Activated CD8-positive, alpha-beta memory T cell treated with anti-CD3 and anti-CD28 coated beads, Interleukin-2, amount 10 ng/mL, durations not matched to agents 7 days and 5 days (primary cell): ENCODE measurements around the gene ZBTB8A. TPM values are rescaled to one million over a fixed set of nuclear protein-coding genes. Genes with fewer than 3 reads are reported as not detected.

Source experiments
- ATAC-seq: fragments of 150-1000 bp; cut with Tn5 transposase; one replicate; pipeline ENCODE4 v1.10.0; 2021; ENCODE audit warnings: moderate library complexity
- CTCF ChIA-PET: fragments of 350-600 bp; sonication (Branson Sonifier 250); formaldehyde crosslinking; loops from one replicate; lab custom pipeline; 2021; ENCODE audit warnings: antibody characterized with exemption; lab: Charles Lee
- DNase-seq: peaks from one replicate; pipeline ENCODE4 v3.0.0-alpha.2; 2020
- H3K27ac Mint-ChIP-seq: one replicate; pipeline ENCODE4 v1.8.0; 2021; ENCODE audit warnings: mild to moderate bottlenecking, mixed read lengths
- H3K27me3 Mint-ChIP-seq: one replicate; pipeline ENCODE4 v1.8.0; 2021; ENCODE audit warnings: mixed read lengths
- H3K36me3 Mint-ChIP-seq: one replicate; pipeline ENCODE4 v1.8.0; 2021; ENCODE audit warnings: mild to moderate bottlenecking, mixed read lengths
- H3K4me1 Mint-ChIP-seq: one replicate; pipeline ENCODE4 v1.8.0; 2021; ENCODE audit warnings: mixed read lengths
- H3K4me3 Mint-ChIP-seq: one replicate; pipeline ENCODE4 v1.8.0; 2021; ENCODE audit warnings: mild to moderate bottlenecking, moderate library complexity, mixed read lengths
- H3K9me3 Mint-ChIP-seq: one replicate; pipeline ENCODE4 v1.8.0; 2022; ENCODE audit warnings: low read depth, mixed read lengths
- total RNA-seq, 2 experiments: library from RNA; stranded (reverse); gene quantifications; one replicate each; pipeline ENCODE4 v1.2.3, GENCODE V29; 2021

Gene ZBTB8A
- total RNA-seq = under 1 TPM in 1 of 2 experiments, not detected in 1; 0.23 TPM

DNA sequence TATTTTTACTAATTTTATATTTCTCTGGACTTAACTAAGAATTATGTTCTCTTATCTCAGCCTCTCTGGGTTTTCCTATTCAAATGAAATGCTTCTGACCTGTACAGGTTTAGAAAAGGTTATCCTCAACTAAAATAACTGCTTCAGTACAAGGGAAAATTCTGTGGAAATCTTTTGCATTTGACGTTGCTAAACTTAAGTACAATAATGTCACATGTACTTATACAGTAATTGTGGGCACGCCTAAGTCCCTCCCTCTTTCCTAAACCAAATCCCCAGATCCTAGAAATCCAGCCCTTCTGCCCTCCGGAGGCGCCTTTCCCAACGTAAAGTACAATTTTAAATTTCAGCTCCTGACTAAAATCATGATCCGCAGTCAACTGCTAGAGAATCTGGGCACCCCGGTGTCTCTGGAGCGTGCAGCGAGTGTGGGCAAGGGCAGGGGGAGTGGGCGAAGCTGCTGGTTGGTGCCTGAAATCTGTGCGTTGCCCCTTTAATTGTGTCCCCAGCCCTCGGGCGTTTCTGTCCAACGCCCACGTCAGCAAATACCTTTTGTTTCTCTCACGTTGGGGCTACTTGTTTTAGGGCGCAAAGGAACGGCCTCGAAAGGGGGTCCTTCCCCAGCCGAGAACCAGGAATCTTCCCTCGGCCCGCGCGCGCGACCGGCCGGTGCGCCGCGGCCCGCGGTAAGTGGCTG lies at the start of gene ZBTB8A:
ZBTB8A (plus strand) TSS at position 541 of the 697 bp plus-strand sequence. CDS start 53,505 bp downstream, outside the sequence.
- DNase-seq = no peak
- no peaks in the 10 kb centered on the region for H3K9me3 Mint-ChIP-seq
- peaks cover 8% of the 10 kb centered on the region for H3K4me1 Mint-ChIP-seq
- H3K27ac Mint-ChIP-seq = peak within 1 kb of the TSS; percentile 17
- H3K4me3 Mint-ChIP-seq = peak within 1 kb of the TSS; percentile 71
- peaks cover 85% of the 10 kb centered on the region for H3K27me3 Mint-ChIP-seq
- H3K36me3 Mint-ChIP-seq = no peaks in the 10 kb centered on the region
- CTCF ChIA-PET = no interaction called here
- no peak for ATAC-seq

DNA sequence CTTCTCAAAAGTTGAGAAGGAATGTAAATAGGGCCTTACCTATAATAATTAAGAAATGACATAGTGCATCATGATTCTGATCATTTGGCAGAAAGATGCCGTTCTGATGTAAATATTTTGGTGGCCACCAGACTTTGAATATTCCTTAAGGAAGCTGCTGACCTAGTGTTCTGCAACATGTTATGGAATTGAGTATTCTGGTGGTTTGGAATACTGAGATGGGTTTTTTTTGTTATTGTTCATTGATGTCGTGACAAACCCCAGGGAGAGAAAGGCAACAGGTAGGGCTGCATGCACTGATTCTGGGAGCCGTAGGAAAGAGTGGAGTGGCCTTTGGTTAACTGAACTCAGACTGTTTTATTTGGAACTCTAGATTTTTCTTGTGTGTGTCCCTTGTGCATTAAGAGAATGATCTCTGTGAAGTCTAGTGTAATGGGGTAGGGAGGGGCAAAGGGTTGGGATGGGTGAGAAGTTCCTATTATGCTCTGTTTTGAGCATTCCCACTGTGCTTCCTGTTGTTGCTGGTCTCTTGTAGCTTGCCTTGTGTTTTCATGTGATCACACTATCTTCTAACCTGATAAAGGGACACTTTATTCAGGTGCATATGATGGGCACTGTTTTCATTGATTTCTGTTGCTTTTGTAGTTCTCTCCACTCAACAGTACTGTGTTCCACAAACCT lies 49.3 kb upstream of the ZBTB8A start:
- H3K27ac Mint-ChIP-seq = no peak overlapping the region
- CTCF ChIA-PET = no interaction called here
- H3K36me3 Mint-ChIP-seq = no peaks in the 10 kb centered on the region
- no peaks in the 10 kb centered on the region for H3K4me1 Mint-ChIP-seq
- peaks cover 48% of the 10 kb centered on the region for H3K27me3 Mint-ChIP-seq
- no peak overlapping the region for H3K4me3 Mint-ChIP-seq
- ATAC-seq = no peak
- DNase-seq = no peak
- no peaks in the 10 kb centered on the region for H3K9me3 Mint-ChIP-seq

DNA sequence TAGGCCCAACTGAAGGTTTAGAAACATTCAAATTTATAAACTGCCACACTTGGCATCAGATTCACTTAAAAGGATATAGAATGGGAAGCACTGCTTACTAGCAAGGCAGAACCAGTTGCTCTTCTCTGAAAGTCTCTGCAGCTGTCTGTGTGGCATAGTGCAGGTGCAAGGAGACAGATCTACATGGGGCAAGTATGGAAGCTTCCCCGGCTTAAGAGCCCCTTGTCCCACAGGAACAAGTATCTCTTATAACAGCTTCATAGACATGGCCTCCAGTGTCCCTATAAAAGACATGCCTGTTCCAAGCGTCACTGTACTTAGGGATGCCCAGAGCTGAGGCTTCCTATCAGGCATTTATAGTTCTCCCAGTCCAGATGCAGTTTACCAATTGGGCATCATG lies 47.8 kb upstream of the ZBTB8A start:
- Mint-ChIP-seq H3K4me1 (no peaks in the 10 kb centered on the region), H3K4me3 (no peak overlapping the region), H3K9me3 (no peaks in the 10 kb centered on the region), H3K27me3 (peaks cover 48% of the 10 kb centered on the region), H3K27ac (no peak overlapping the region), H3K36me3 (no peaks in the 10 kb centered on the region)
- DNase-seq (no peak), ATAC-seq (no peak)
- CTCF ChIA-PET = no interaction called here

DNA sequence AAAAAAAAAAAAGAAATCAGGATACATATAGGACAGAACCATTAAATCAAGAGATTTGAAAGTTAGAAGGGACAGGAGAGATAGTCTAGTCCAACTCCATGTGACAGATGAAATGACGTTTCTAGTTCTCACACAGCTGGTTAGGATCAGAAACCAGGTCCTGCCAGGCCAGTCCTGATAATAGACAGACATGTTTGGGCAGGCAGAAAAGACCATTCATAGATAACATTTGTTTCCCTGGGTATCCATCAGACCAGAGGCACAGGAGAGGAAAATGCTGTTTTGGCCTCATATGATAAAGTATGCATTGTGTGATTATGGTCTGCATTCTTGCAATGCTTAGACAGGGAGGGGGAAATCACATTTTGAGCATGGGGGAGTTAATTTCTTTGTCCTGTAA lies 45.0 kb upstream of the ZBTB8A start:
- Mint-ChIP-seq H3K36me3 (no peaks in the 10 kb centered on the region), H3K27me3 (peaks cover 45% of the 10 kb centered on the region), H3K9me3 (no peaks in the 10 kb centered on the region), H3K27ac (no peak overlapping the region), H3K4me1 (no peaks in the 10 kb centered on the region), H3K4me3 (no peak overlapping the region)
- DNase-seq (no peak), ATAC-seq (no peak)
- CTCF ChIA-PET = no interaction called here

DNA sequence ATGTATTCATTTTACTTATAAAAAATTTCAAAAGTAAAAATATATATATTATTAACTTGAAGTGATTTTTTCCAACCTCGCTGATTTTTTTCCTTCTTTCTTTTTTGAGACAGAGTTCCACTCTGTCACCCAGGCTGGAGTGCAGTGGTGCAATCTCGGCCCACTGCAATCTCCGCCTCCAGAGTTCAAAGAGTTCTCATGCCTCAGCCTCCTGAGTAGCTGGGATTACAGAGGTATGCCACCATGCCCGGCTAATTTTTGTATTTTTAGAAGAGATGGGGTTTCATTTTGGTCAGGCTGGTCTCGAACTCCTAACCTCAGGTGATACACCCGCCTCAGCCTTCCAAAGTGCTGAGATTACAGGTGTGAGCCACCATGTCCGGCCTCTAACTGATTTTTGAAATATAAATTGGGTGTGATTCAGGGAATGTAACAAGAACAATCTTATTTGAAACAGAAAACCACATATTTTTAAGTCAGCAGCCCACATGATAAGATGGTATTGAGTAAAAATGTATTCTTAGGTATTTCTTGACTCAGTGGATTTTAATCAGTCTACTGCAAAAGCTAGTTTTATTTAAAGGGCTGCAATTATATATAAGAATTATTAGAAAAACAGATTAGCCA lies 44.4 kb upstream of the ZBTB8A start:
- peaks cover 3% of the 10 kb centered on the region for H3K4me1 Mint-ChIP-seq
- no peaks in the 10 kb centered on the region for H3K36me3 Mint-ChIP-seq
- CTCF ChIA-PET = interaction anchor here (0.6 kb wide), 1 partner anchor 26 kb away, joined by 3 read pairs; no protein-coding TSS in a partner anchor
- H3K9me3 Mint-ChIP-seq = no peaks in the 10 kb centered on the region
- no peak for ATAC-seq
- DNase-seq = no peak
- H3K27me3 Mint-ChIP-seq = peaks cover 46% of the 10 kb centered on the region
- no peak overlapping the region for H3K4me3 Mint-ChIP-seq
- no peak overlapping the region for H3K27ac Mint-ChIP-seq

DNA sequence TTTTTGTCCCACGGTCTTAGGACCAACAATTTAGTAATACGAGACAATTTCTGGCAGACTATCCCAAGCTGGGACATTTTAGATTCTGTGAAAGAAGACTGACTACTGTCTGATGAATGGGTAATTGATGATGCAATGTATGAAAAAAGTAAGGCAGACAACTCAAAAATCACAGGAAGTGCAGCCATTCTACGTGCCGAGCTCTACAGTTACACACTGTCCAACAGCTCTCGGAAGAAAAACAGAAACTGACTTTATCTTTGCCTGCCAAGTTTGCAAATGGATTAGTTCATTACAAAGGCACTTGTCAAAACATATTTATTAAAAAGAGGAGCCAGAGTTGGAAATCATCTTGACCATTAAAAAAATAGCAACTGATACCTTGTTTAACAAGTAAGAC lies 43.1 kb upstream of the ZBTB8A start:
- Mint-ChIP-seq H3K9me3 (no peaks in the 10 kb centered on the region), H3K36me3 (no peaks in the 10 kb centered on the region), H3K27ac (no peak overlapping the region), H3K4me1 (peaks cover 8% of the 10 kb centered on the region), H3K27me3 (peaks cover 48% of the 10 kb centered on the region), H3K4me3 (no peak overlapping the region)
- no peak for DNase-seq
- ATAC-seq = no peak
- CTCF ChIA-PET = no interaction called here

DNA sequence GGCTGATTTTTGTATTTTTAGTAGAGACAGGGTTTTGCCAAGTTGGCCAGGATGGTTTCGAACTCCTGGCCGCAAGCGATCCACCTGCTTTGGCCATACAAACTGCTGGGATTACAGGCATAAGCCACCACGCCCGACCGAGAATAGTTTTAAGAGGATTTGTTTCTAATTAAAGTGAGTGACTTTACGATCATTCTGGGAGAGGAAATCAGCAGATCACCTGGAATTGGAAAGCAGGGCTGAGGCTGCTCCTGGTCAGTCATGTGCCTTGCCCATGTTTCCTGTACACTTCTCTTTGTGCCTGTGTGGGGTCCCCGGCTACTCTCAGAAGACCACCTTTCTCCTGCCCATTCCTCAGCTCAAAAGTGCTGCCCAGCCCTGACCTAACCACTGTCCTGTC lies 40.5 kb upstream of the ZBTB8A start:
- Mint-ChIP-seq H3K4me1 (peaks cover 8% of the 10 kb centered on the region), H3K36me3 (no peaks in the 10 kb centered on the region), H3K27me3 (peaks cover 59% of the 10 kb centered on the region), H3K9me3 (no peaks in the 10 kb centered on the region), H3K27ac (no peak overlapping the region), H3K4me3 (no peak overlapping the region)
- CTCF ChIA-PET = interaction anchor here (1.0 kb wide), 1 partner anchor 22 kb away, joined by 3 read pairs; no protein-coding TSS in a partner anchor
- no peak for DNase-seq
- ATAC-seq = no peak

DNA sequence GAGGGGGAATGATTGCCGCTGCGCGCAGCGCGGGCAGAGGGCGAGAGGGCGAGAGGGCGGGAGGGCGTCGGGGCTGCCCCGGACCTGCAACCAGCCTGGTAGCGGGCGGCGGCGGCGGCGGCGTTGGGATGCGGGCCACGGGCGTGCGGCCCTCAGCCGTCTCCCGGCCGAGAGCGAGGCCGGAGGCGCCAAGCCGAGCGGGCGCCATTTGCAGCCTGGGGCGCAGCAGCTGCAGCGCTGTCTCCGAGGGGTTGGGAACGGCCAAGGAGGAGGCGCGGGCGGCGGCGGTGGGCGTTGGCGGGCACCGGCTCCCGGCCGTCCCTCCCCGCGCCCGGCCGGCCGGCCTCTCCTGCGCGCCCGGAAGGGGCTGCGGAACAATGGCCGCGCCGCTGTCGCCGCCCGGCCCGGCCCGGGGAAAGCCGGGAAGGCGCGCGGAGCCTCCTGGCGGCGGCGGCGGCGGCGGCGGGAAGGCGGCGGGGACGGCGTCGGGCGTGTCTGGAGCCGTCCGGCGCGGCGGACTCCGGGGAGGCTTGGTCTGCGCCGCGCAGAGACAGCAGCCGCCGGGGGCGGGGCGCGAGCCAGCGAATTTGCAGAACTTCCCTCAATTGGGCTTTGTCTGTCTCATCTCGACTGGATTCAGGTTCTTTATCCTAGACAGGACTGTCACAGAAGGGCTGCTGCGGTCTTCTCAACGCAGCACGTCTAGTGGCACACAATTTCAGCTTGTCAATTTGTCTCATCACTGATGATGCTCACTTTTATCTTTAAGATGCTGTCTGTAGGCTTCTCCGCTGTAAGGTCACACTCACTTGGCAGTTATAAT lies 38.6 kb upstream of the ZBTB8A start:
- Mint-ChIP-seq H3K36me3 (no peaks in the 10 kb centered on the region), H3K27me3 (peaks cover 60% of the 10 kb centered on the region), H3K9me3 (no peaks in the 10 kb centered on the region), H3K4me3 (peak overlapping the region; percentile 77), H3K27ac (peak overlapping the region; percentile 24), H3K4me1 (peaks cover 8% of the 10 kb centered on the region)
- peak; percentile 75 for ATAC-seq
- no peak for DNase-seq
- CTCF ChIA-PET = interaction anchor here (0.6 to 1.7 kb wide), 2 partner anchors 20 to 30 kb away, joined by 3 to 5 read pairs; no protein-coding TSS in a partner anchor

DNA sequence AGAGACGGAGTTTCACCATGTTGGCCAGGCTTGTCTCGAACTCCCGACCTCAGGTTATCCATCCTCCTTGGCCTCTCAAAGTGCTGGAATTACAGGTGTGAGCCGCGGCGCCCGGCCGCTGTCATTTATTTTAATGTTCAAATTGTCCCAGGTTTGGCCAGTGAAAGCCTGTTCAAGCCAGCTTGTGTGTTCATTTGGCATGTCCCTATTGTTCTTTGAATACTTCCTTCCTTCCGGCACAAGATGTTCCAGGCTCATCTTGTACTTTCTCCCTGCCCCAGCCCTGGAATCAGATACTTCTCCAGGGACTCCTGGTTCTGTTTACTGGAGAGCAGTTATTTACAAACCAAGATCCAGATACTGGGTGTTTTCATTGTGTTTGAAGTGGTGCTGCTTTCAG lies 37.4 kb upstream of the ZBTB8A start:
- no peak for ATAC-seq
- peaks cover 8% of the 10 kb centered on the region for H3K4me1 Mint-ChIP-seq
- H3K9me3 Mint-ChIP-seq = no peaks in the 10 kb centered on the region
- no peak overlapping the region for H3K27ac Mint-ChIP-seq
- peaks cover 59% of the 10 kb centered on the region for H3K27me3 Mint-ChIP-seq
- H3K36me3 Mint-ChIP-seq = no peaks in the 10 kb centered on the region
- CTCF ChIA-PET = interaction anchor here (1.0 kb wide), 1 partner anchor 19 kb away, joined by 3 read pairs; no protein-coding TSS in a partner anchor
- H3K4me3 Mint-ChIP-seq = peak overlapping the region; percentile 13
- no peak for DNase-seq

DNA sequence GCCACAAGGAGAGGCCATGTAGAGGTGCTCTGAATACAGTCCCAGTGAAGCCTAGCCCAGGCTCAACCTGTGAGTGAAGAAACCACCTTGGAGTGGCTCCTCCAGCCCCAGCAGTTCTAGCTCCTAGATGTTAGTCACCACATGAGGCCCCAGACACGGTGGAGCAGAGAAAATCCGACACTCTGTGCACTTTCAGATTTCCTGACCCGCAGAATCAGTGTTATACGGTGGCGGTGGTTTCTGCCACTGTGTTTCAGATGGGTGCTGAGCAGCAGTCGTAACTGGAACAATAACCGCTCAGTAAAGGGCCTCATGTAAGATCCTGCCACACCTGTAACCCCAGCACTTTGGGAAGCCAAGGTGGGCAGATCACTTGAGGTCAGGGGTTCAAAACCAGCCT lies 36.1 kb upstream of the ZBTB8A start:
- H3K36me3 Mint-ChIP-seq = no peaks in the 10 kb centered on the region
- DNase-seq (no peak), ATAC-seq (no peak)
- no peaks in the 10 kb centered on the region for H3K9me3 Mint-ChIP-seq
- H3K4me1 Mint-ChIP-seq = peaks cover 8% of the 10 kb centered on the region
- H3K27ac Mint-ChIP-seq = no peak overlapping the region
- peaks cover 58% of the 10 kb centered on the region for H3K27me3 Mint-ChIP-seq
- no peak overlapping the region for H3K4me3 Mint-ChIP-seq
- CTCF ChIA-PET = interaction anchor here (0.6 kb wide), 1 partner anchor 26 kb away, joined by 3 read pairs; no protein-coding TSS in a partner anchor

DNA sequence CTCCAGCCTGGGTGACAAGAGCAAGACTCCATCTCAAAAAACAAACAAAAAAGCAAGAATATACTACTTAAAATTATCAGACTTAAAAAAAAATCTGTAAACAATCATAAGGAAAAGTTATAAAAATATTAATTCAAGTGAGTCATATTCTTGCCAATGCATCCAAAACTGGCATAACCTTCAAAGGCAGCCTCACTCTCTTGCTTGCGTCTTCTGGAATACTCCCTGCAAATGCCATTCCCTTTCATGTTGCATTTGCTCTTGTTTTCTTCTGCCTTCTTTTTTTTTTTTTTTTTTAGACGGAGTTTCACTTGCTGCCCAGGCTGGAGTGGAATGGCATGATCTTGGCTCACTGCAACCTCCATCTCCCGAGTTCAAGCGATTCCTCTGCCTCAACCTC lies 32.2 kb upstream of the ZBTB8A start:
- no peak for DNase-seq
- no peak for ATAC-seq
- no peaks in the 10 kb centered on the region for H3K36me3 Mint-ChIP-seq
- no peaks in the 10 kb centered on the region for H3K9me3 Mint-ChIP-seq
- H3K4me3 Mint-ChIP-seq = no peak overlapping the region
- H3K27me3 Mint-ChIP-seq = peaks cover 37% of the 10 kb centered on the region
- H3K4me1 Mint-ChIP-seq = no peaks in the 10 kb centered on the region
- H3K27ac Mint-ChIP-seq = no peak overlapping the region
- CTCF ChIA-PET = interaction anchor here (0.7 to 1.6 kb wide), 2 partner anchors 13 to 1316 kb away, joined by 3 to 7 read pairs; no protein-coding TSS in a partner anchor

DNA sequence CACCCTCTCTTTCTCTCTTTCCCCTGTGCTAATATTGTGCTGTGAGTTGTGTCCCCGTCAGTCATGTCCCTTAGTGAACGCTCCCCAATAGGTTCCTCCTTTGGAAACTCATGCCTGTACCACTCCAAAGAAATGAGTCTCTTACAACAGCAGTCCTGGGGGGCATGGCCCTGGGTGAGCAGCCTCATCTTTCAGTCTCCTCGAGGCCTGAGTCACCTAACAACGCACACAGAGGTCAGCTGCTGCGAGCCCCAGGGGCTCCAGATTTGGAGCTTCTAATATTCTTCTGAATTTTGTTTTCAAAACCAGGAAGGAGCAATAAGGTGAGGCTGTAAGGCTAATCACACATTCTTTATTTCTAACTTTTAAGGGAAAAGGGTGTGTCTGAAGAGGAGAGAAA lies 30.5 kb upstream of the ZBTB8A start:
- no peaks in the 10 kb centered on the region for H3K36me3 Mint-ChIP-seq
- H3K4me1 Mint-ChIP-seq = no peaks in the 10 kb centered on the region
- ATAC-seq (no peak), DNase-seq (no peak)
- no peaks in the 10 kb centered on the region for H3K9me3 Mint-ChIP-seq
- CTCF ChIA-PET = no interaction called here
- no peak overlapping the region for H3K27ac Mint-ChIP-seq
- no peak overlapping the region for H3K4me3 Mint-ChIP-seq
- peaks cover 37% of the 10 kb centered on the region for H3K27me3 Mint-ChIP-seq

DNA sequence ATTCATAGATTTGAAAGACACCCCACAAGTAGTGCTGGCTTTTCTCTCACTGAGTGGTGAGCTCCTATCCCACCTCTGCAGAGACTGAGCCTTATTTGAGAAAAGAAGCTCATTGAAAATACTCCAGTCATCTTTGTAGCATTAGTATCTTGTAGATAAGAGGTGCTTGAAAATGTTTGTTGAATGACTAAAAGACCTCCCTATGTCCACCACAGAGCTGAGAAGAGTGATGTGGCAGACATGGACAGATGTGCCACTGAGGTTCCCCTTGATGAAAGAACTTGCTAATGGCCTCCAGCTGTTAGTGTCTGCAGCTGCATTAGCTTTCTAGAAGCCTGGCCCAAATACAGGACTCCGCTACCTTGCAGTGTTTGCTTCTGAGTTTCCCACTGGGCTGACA lies 29.3 kb upstream of the ZBTB8A start:
- Mint-ChIP-seq H3K27me3 (peaks cover 39% of the 10 kb centered on the region), H3K4me1 (no peaks in the 10 kb centered on the region), H3K36me3 (no peaks in the 10 kb centered on the region), H3K27ac (no peak overlapping the region), H3K4me3 (no peak overlapping the region), H3K9me3 (no peaks in the 10 kb centered on the region)
- CTCF ChIA-PET = interaction anchor here (0.7 kb wide), 1 partner anchor 11 kb away, joined by 3 read pairs; no protein-coding TSS in a partner anchor
- ATAC-seq = no peak
- DNase-seq = no peak
